H1 (cell line): ENCODE data around the gene ZSCAN12.

Source experiments
- BRCA1 ChIP-seq: IDR thresholded peaks from 2 replicates; pipeline ENCODE4 v1.6.1; 2012; ENCODE audit warnings: low read depth, low read length, improper control_type of control experiment
- EP300 ChIP-seq, 2 experiments: IDR thresholded peaks; 1 replicate in 1 of 2; 2 replicates in 1 of 2; pipeline ENCODE4 v1.6.1; 2011 to 2012; ENCODE audit warnings: low read depth in 2 of 2, low read length in 2 of 2, mild to moderate bottlenecking in 2 of 2, borderline replicate concordance in 1 of 2, inconsistent platforms in 1 of 2, moderate library complexity in 1 of 2
- TF ChIP-seq, protein P1 (sequence below), 3 experiments: IDR thresholded peaks; 1 replicate in 2 of 3; 2 replicates in 1 of 3; pipeline versions ENCODE4 v1.5.1 to v1.6.1; 2011; ENCODE audit warnings: low read length in 3 of 3, mild to moderate bottlenecking in 3 of 3, inconsistent platforms in 2 of 3, low read depth in 1 of 3, moderate library complexity in 1 of 3; ENCODE audit not compliant: insufficient read depth in 1 of 3; ENCODE audit errors: control extremely low read depth in 1 of 3

DNA sequence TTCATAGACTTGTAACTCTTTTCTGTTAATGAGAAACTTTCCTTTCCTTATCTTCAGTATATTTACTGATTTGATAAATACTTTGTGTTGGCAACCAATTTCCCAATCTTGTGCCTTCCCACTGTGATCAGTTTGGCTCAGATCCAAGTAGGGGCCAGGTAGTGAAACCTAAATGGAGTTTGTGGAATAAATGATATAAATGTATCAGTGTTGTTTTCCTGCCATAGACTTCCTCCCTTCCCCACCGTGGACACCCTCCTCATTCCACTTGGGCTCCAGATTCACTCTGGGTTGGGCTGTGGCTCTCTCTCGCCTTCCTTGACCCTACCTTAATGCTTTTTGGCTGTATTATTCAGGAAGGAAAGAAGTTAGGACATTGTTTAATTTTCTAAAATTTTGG is 48.5 kb downstream of the ZSCAN12 start:
- TF ChIP-seq, protein P1, sequence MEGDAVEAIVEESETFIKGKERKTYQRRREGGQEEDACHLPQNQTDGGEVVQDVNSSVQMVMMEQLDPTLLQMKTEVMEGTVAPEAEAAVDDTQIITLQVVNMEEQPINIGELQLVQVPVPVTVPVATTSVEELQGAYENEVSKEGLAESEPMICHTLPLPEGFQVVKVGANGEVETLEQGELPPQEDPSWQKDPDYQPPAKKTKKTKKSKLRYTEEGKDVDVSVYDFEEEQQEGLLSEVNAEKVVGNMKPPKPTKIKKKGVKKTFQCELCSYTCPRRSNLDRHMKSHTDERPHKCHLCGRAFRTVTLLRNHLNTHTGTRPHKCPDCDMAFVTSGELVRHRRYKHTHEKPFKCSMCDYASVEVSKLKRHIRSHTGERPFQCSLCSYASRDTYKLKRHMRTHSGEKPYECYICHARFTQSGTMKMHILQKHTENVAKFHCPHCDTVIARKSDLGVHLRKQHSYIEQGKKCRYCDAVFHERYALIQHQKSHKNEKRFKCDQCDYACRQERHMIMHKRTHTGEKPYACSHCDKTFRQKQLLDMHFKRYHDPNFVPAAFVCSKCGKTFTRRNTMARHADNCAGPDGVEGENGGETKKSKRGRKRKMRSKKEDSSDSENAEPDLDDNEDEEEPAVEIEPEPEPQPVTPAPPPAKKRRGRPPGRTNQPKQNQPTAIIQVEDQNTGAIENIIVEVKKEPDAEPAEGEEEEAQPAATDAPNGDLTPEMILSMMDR (IDR thresholded peaks at IDR 0.05; ENCODE audit: control extremely low read depth in 1 of 3, insufficient read depth in 1 of 3, low read depth in 1 of 3, low read length in 3 of 3) = no peak
- no peak for TF ChIP-seq EP300 (IDR thresholded peaks at IDR 0.05; ENCODE audit: borderline replicate concordance in 1 of 2, low read depth in 2 of 2, low read length in 2 of 2)
- no peak for TF ChIP-seq BRCA1
